ENCODE data around the gene DHRS7. TPM values are rescaled to one million over a fixed set of nuclear protein-coding genes. Genes with fewer than 3 reads are reported as not detected.

The DHRS7 gene
- polyA plus RNA-seq, 1 donor (not counting 4 experiments of a cell fraction or from before 2014, with no cell fraction given), result 79.2 TPM

DNA sequence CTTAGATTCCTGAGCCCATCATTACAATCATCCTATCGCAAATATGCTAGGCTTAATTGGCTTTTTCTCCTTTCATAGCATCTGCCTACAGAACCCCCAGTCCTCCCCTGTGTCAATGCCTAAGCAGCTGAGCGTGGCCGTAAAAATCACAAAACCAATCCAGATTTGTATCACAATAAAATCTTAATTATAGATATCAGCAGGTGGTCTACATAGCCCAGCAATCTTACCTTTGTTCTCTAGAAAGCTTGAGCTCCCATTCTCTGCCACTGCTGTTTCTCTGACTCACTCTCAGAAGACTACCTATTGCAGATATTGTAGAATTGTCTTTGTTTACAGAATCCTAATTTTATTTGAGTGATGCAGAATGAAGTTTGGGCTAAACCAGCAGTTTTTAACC lies 46.0 kb upstream of the DHRS7 start:
- Histone ChIP-seq H4K20me1 (ENCODE audit: control insufficient read depth, extremely low read depth, insufficient read depth, low read length) (no peaks in the 10 kb centered on the region), H3K9ac (ENCODE audit: control insufficient read depth, extremely low read depth, insufficient read depth, low read length) (no peak overlapping the region), H3K27ac (ENCODE audit: control insufficient read depth, insufficient read depth, low read length) (no peak overlapping the region), H3K36me3 (ENCODE audit: control insufficient read depth in 2 of 2, extremely low read depth in 1 of 2, insufficient read depth in 2 of 2, low read length in 2 of 2) (no peaks in the 10 kb centered on the region), H3K4me2 (ENCODE audit: control insufficient read depth, extremely low read depth, insufficient read depth, low read depth, low read length) (no peak overlapping the region), H3K27me3 (ENCODE audit: control insufficient read depth, extremely low read depth, insufficient read depth, low read length) (peaks cover 10% of the 10 kb centered on the region), H3K79me2 (ENCODE audit: control insufficient read depth, insufficient read depth, low read length) (no peaks in the 10 kb centered on the region), H3K9me1 (ENCODE audit: control insufficient read depth, extremely low read depth, insufficient read depth, low read length) (no peaks in the 10 kb centered on the region), H2AFZ (ENCODE audit: control insufficient read depth, low read length) (no peak overlapping the region), H3K4me3 (ENCODE audit: control insufficient read depth in 2 of 3, extremely low read depth in 1 of 3, insufficient read depth in 2 of 3, low read depth in 1 of 3, low read length in 3 of 3) (no peak overlapping the region), H3K9me3 (ENCODE audit: control insufficient read depth, low read depth, low read length) (no peaks in the 10 kb centered on the region), H3K4me1 (ENCODE audit: control insufficient read depth, extremely low read depth, insufficient read depth, low read length) (no peaks in the 10 kb centered on the region)
- DNase-seq (ENCODE audit: low read depth, low spot score), result no peak
- no peak for TF ChIP-seq EZH2 (IDR thresholded peaks at IDR 0.05; ENCODE audit: low read length)
- TF ChIP-seq, protein P1, sequence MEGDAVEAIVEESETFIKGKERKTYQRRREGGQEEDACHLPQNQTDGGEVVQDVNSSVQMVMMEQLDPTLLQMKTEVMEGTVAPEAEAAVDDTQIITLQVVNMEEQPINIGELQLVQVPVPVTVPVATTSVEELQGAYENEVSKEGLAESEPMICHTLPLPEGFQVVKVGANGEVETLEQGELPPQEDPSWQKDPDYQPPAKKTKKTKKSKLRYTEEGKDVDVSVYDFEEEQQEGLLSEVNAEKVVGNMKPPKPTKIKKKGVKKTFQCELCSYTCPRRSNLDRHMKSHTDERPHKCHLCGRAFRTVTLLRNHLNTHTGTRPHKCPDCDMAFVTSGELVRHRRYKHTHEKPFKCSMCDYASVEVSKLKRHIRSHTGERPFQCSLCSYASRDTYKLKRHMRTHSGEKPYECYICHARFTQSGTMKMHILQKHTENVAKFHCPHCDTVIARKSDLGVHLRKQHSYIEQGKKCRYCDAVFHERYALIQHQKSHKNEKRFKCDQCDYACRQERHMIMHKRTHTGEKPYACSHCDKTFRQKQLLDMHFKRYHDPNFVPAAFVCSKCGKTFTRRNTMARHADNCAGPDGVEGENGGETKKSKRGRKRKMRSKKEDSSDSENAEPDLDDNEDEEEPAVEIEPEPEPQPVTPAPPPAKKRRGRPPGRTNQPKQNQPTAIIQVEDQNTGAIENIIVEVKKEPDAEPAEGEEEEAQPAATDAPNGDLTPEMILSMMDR (optimal IDR thresholded peaks at IDR 0.05 in 1 of 3, IDR thresholded peaks at IDR 0.05 in 1 of 3, conservative IDR thresholded peaks at IDR 0.05 in 1 of 3; ENCODE audit: extremely low read depth in 1 of 3, insufficient read depth in 2 of 3, low read length in 3 of 3), result no peak
- dilution Hi-C loops (cut with MboI; ENCODE audit: extremely low pct_ligation_motif_present, low sequenced_read_pairs), result no loop called here
- no peak for FAIRE-seq

DNA sequence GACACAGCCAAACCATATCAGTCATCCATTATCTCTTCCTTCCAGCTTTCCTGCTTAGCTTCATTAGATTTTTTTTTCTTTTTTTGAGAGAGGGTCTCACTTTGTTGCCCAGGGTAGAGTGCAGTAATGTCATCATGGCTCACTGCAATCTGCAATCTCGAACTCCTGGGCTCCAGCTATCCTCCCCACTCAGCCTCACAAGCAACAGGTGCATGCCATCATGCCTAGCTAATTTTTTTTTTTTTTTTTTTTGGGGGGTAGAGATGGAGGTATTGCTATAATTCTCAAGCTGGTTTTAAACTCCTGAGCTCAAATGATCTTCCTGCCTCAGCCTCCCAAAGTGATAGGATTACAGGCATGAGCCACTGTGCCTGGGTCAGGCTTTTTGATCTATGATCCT lies 45.5 kb upstream of the DHRS7 start:
- TF ChIP-seq EZH2 (IDR thresholded peaks at IDR 0.05; ENCODE audit: low read length), result no peak
- FAIRE-seq, result no peak
- dilution Hi-C loops (cut with MboI; ENCODE audit: extremely low pct_ligation_motif_present, low sequenced_read_pairs), result no loop called here

DNA sequence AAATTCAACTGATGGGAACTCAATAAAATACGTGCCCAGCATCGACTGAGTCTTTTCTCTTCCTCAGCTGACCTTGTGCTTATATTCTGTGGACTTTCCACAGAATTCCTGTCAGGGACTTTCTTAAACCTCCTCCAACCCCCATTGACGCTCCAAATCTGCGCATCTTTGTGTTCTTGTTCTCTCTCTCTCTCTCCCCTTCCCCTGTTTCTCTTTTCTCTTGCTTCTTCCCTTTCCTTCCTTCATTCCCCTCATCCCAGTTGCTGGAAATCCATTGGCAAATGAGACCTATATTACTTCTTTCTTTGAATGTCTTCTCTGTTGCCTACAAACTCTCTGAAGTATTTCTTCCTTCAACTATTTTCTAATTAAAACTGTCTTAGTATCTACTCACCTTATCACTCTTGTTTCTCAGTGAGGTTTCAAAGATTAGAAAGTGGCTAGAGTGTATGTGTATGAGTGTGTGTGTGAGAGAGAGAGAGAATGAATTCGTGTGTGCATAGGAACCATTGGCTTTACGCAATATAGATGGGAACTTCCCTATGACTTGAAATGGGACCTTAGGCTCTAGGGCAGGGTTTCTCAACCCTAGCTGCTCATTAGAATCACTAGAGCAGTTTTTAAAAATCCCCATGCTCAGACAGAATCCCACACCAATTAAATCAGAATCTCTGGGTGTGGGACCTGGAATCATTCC lies 41.8 kb upstream of the DHRS7 start:
- Histone ChIP-seq H3K36me3 (ENCODE audit: control insufficient read depth in 2 of 2, extremely low read depth in 1 of 2, insufficient read depth in 2 of 2, low read length in 2 of 2) (no peaks in the 10 kb centered on the region), H3K27me3 (ENCODE audit: control insufficient read depth, extremely low read depth, insufficient read depth, low read length) (peaks cover 9% of the 10 kb centered on the region), H3K4me1 (ENCODE audit: control insufficient read depth, extremely low read depth, insufficient read depth, low read length) (no peaks in the 10 kb centered on the region), H3K9ac (ENCODE audit: control insufficient read depth, extremely low read depth, insufficient read depth, low read length) (no peak overlapping the region), H3K9me1 (ENCODE audit: control insufficient read depth, extremely low read depth, insufficient read depth, low read length) (no peaks in the 10 kb centered on the region), H3K4me2 (ENCODE audit: control insufficient read depth, extremely low read depth, insufficient read depth, low read depth, low read length) (no peak overlapping the region), H4K20me1 (ENCODE audit: control insufficient read depth, extremely low read depth, insufficient read depth, low read length) (no peaks in the 10 kb centered on the region), H3K4me3 (ENCODE audit: control insufficient read depth in 2 of 3, extremely low read depth in 1 of 3, insufficient read depth in 2 of 3, low read depth in 1 of 3, low read length in 3 of 3) (no peak overlapping the region), H3K79me2 (ENCODE audit: control insufficient read depth, insufficient read depth, low read length) (no peaks in the 10 kb centered on the region), H2AFZ (ENCODE audit: control insufficient read depth, low read length) (no peak overlapping the region), H3K27ac (ENCODE audit: control insufficient read depth, insufficient read depth, low read length) (no peak overlapping the region), H3K9me3 (ENCODE audit: control insufficient read depth, low read depth, low read length) (no peaks in the 10 kb centered on the region)
- dilution Hi-C loops (cut with MboI; ENCODE audit: extremely low pct_ligation_motif_present, low sequenced_read_pairs), result no loop called here
- TF ChIP-seq, protein P1 (optimal IDR thresholded peaks at IDR 0.05 in 1 of 3, IDR thresholded peaks at IDR 0.05 in 1 of 3, conservative IDR thresholded peaks at IDR 0.05 in 1 of 3; ENCODE audit: extremely low read depth in 1 of 3, insufficient read depth in 2 of 3, low read length in 3 of 3), result no peak
- TF ChIP-seq EZH2 (IDR thresholded peaks at IDR 0.05; ENCODE audit: low read length), result no peak
- FAIRE-seq (no peak), DNase-seq (ENCODE audit: low read depth, low spot score) (no peak)

More for the DNA sequence above, 45.5 kb upstream of the DHRS7 start:
- no peak overlapping the region for H3K9ac ChIP-seq (ENCODE audit: control insufficient read depth, extremely low read depth, insufficient read depth, low read length)
- no peak overlapping the region for H3K4me2 ChIP-seq (ENCODE audit: control insufficient read depth, extremely low read depth, insufficient read depth, low read depth, low read length)
- H3K9me1 ChIP-seq (ENCODE audit: control insufficient read depth, extremely low read depth, insufficient read depth, low read length), result no peaks in the 10 kb centered on the region
- no peak overlapping the region for H2AFZ ChIP-seq (ENCODE audit: control insufficient read depth, low read length)
- H3K4me3 ChIP-seq (ENCODE audit: control insufficient read depth in 2 of 3, extremely low read depth in 1 of 3, insufficient read depth in 2 of 3, low read depth in 1 of 3, low read length in 3 of 3), result no peak overlapping the region
- DNase-seq (ENCODE audit: low read depth, low spot score), result no peak
- no peaks in the 10 kb centered on the region for H4K20me1 ChIP-seq (ENCODE audit: control insufficient read depth, extremely low read depth, insufficient read depth, low read length)
- no peaks in the 10 kb centered on the region for H3K79me2 ChIP-seq (ENCODE audit: control insufficient read depth, insufficient read depth, low read length)
- no peak overlapping the region for H3K27ac ChIP-seq (ENCODE audit: control insufficient read depth, insufficient read depth, low read length)
- H3K9me3 ChIP-seq (ENCODE audit: control insufficient read depth, low read depth, low read length), result no peaks in the 10 kb centered on the region
- no peaks in the 10 kb centered on the region for H3K4me1 ChIP-seq (ENCODE audit: control insufficient read depth, extremely low read depth, insufficient read depth, low read length)
- peaks cover 10% of the 10 kb centered on the region for H3K27me3 ChIP-seq (ENCODE audit: control insufficient read depth, extremely low read depth, insufficient read depth, low read length)
- no peaks in the 10 kb centered on the region for H3K36me3 ChIP-seq (ENCODE audit: control insufficient read depth in 2 of 2, extremely low read depth in 1 of 2, insufficient read depth in 2 of 2, low read length in 2 of 2)

All from keratinocyte (primary cell).